ENCODE results near the gene CRIP1. TPM values are rescaled to one million over a fixed set of nuclear protein-coding genes. Genes with fewer than 3 reads are reported as not detected.
A peak's percentile ranks its signal among the peaks of the same experiment; 100 is the strongest.

The CRIP1 gene
- total RNA-seq, 2 experiments from 2014 or later: 702 to 753 TPM

DNA sequence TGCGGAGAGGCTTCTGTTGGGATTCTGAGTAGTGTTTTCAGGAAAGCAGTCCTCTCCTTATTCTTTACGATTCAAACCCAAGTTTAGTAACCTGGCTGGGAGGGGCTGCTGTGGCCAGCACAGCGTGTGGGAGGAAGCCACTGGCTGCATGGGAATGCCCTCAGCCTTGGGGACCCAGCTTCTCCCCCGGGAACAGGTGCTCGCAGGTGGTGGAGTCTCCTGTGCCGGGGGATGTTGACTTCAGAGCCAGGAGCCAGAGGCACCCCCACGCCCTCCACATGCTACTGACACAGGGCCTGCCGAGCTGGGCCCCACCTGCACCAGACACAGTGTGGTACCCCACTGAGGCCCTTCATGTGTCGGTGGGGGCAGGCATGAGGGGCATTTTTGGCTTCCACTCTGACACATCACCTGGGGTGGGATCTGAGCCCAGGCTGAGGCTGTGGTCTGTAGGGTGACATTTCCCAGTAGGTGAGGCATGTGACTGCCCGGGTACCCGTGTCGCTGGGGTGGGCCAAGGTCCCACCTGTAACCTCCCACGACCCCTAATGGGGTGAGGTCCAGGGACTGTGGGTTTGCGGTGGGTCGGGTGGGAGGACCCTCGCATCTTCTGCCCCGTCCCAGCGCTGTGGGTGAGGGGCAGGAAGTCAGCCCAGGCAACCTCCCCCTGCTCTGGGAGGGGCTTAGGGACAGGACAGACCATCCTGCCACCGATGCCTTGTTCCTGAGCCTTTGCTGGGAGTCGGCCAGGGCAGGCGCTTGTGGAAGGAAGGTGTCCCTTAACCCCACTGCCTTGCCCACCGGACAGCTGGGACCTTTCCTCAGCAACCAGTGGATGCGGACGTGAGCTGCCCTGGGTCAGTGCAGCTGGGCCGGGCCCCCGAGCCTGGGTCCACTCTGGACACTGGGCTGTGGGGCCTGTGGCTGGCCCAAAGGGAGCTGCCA, 40.5 kb upstream of the CRIP1 start:
- CTCF ChIA-PET: interaction anchor here (1.8 kb wide), 1 partner anchor 43 kb away, joined by 7 read pairs; no protein-coding TSS in a partner anchor
- Mint-ChIP-seq H3K27me3 (no peaks in the 10 kb centered on the region), H3K4me3 (no peak overlapping the region)

DNA sequence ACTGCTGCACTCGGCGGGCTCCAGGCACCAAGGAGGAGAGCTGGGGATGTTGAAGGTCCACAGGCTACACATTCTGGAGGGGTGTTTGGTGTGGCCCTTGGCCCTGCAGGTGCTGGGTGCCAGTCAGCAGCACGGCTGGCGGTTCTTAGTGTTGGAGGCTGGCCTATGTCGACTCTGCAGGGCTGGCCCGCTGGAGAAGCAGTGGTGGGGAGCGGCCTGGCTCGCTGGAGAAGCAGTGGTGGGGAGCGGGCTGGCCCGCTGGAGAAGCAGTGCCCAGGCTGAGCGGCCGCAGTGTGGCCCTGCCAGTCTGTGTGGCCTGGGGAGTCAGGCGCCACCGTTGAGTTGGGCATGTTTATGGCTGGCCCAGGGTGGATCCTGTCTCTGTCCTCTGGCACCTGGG, 39.7 kb upstream of the CRIP1 start:
- Mint-ChIP-seq H3K4me1 (no peaks in the 10 kb centered on the region), H3K9me3 (no peaks in the 10 kb centered on the region), H3K36me3 (ENCODE audit: low read depth) (no peaks in the 10 kb centered on the region), H3K4me3 (no peak overlapping the region), H3K27me3 (no peaks in the 10 kb centered on the region), H3K27ac (no peak overlapping the region)
- CTCF ChIA-PET: interaction anchor here (1.6 to 1.8 kb wide), 3 partner anchors 12 to 76 kb away, joined by 5 to 7 read pairs (median 5); no protein-coding TSS in a partner anchor
- POLR2A ChIA-PET: no interaction called here
- no peak for DNase-seq

More for the DNA sequence above, 40.5 kb upstream of the CRIP1 start:
- DNase-seq: no peak
- Mint-ChIP-seq H3K27ac (no peak overlapping the region), H3K36me3 (ENCODE audit: low read depth) (no peaks in the 10 kb centered on the region), H3K9me3 (no peaks in the 10 kb centered on the region), H3K4me1 (no peaks in the 10 kb centered on the region)
- POLR2A ChIA-PET: no interaction called here

DNA sequence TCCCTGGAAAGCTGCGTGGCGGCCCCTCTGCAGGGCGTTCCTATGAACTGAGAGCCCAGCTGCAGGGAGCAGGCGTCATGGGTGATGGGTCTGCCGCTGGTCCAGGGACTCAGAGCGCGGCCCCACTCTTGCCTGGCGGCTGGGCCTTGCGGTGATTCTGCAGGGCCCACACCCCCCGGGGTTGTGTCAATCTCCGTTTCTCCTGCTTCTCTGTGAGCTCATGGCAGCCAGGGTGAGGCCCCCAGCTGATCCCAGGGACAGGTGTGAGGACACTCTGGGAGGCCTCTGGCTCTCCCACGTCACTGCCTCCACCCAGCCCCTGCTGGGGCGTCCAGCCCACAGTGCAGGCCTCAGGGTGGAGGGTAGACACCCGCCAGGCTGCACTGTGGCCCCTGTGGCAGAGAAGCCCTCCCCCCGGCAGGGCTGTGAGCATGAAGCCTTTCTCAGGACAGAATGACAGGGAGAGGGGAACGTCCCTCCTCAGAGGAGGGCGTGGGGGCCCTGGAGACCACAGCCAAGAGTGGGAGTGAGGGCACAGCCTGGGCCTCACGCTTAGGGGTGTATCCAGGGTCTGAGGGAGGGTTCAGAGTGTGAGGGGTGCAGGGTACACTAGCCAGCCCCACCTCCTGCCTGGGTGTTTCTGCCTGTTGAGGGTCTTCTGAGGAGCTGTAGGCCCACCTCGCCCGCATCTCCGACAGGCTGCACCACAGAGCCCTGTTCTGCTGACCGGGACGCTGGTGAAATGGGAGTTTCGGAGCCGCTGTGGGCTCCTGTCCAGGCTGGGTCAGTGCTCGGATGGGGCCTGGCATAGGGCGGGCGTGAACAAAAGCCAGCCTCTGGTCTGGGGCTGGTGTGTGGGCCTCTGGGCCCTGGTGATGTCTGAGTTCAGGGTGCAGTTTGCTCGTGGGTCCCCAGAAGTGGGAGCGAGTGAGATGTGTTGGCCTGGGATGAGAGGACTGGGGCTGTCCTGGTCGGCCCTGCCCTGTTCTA, 38.7 kb upstream of the CRIP1 start:
- Mint-ChIP-seq H3K9me3 (no peaks in the 10 kb centered on the region), H3K27ac (no peak overlapping the region), H3K4me1 (no peaks in the 10 kb centered on the region), H3K36me3 (ENCODE audit: low read depth) (no peaks in the 10 kb centered on the region), H3K4me3 (no peak overlapping the region), H3K27me3 (no peaks in the 10 kb centered on the region)
- ChIA-PET POLR2A (no interaction called here), CTCF (interaction anchor here (1.0 to 1.8 kb wide), 6 partner anchors 9 to 77 kb away, joined by 3 to 5 read pairs (median 4); no protein-coding TSS in a partner anchor)
- no peak for DNase-seq

DNA sequence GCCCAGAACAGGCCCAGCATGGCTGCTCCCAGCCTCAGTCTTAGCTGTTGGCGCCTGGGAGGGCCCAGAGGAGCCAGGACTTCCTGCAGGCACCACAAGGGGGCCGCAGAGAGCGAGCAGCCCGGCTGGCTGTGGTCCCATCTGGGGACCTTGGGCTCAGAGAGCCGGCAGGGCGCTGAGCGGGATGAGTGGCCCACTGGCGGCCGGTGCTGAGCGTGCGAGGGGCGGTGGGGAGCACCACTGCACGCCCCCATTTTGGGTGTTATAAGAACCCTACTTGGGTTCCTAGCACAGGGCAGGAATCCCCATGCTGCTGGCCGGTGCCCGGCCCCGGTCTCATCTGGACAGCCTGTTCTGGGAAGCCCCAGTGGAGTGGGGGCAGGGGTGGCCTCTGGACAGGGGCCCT, 38.0 kb upstream of the CRIP1 start:
- peak; percentile 54 for DNase-seq
- H3K4me3 Mint-ChIP-seq: no peak overlapping the region
- POLR2A ChIA-PET: no interaction called here
- CTCF ChIA-PET: interaction anchor here (1.0 to 1.8 kb wide), 6 partner anchors 9 to 78 kb away, joined by 3 to 5 read pairs (median 4); no protein-coding TSS in a partner anchor
- no peak overlapping the region for H3K27ac Mint-ChIP-seq
- no peaks in the 10 kb centered on the region for H3K27me3 Mint-ChIP-seq
- no peaks in the 10 kb centered on the region for H3K4me1 Mint-ChIP-seq
- no peaks in the 10 kb centered on the region for H3K36me3 Mint-ChIP-seq (ENCODE audit: low read depth)
- H3K9me3 Mint-ChIP-seq: no peaks in the 10 kb centered on the region

DNA sequence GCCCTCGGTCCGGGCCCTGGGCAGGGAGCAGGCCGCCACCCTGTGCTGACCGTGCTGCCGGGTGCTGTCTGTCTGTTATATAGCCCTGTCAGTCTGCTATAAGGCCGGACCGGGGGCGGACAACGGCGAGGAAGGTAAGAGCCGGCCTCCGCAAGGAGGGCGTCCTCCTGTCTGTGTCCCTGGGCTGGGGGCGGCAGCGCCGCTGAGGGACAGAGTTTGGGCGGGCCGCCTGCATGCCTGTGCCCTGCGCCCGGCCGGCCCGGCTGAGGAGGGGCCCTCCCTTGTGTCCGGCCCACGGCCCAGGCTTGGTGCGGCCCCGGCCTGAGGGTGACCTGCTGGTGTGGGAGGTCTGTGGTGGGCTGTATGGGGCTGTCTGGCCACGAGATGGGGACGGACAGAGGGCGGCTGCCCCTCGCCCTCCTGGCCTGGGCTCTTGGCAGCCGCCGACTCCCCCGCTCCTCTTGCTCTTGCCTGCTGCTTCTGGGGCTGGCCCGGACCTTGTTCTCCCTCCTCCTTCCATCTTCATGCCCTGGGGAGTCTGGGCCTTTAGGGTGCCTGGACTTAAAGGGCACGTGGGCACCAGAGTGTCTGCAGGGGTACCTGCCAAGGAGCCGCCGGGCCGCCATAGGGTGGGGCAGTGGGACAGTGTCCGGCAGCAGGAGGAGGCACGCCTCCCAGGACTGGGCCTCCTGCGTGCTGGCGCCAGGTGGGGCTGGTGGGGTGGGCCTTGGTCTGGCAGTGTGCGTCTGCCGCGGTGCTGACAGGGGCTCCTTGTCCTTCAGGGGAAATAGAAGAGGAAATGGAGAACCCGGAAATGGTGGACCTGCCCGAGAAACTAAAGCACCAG, 37.2 kb upstream of the CRIP1 start:
- Mint-ChIP-seq H3K36me3 (ENCODE audit: low read depth) (no peaks in the 10 kb centered on the region), H3K4me1 (no peaks in the 10 kb centered on the region), H3K9me3 (no peaks in the 10 kb centered on the region), H3K27me3 (no peaks in the 10 kb centered on the region), H3K27ac (no peak overlapping the region), H3K4me3 (no peak overlapping the region)
- ChIA-PET POLR2A (no interaction called here), CTCF (interaction anchor here (0.9 to 1.4 kb wide), 2 partner anchors 7 to 14 kb away, joined by 3 read pairs; no protein-coding TSS in a partner anchor)
- DNase-seq: no peak

DNA sequence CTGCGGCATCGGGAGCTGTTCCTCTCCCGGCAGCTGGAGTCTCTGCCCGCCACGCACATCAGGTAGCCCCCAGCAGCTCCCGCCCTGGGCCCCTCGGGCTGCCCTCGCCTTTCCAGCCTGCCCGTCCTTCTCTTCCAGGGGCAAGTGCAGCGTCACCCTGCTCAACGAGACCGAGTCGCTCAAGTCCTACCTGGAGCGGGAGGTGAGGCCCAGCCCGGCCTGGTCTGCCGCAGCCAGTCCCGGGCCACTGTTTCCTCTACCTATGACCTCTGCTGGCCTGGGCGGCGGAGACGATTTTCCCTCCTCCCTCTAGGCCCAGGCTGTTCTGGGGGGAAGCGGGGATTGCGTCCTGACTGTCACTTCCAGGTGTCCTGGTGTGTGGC, 36.6 kb upstream of the CRIP1 start:
- POLR2A ChIA-PET: no interaction called here
- H3K4me3 Mint-ChIP-seq: no peak overlapping the region
- no peaks in the 10 kb centered on the region for H3K9me3 Mint-ChIP-seq
- DNase-seq: no peak
- H3K27me3 Mint-ChIP-seq: no peaks in the 10 kb centered on the region
- H3K36me3 Mint-ChIP-seq (ENCODE audit: low read depth): no peaks in the 10 kb centered on the region
- CTCF ChIA-PET: interaction anchor here (0.9 to 1.4 kb wide), 2 partner anchors 8 to 14 kb away, joined by 3 read pairs; no protein-coding TSS in a partner anchor
- no peak overlapping the region for H3K27ac Mint-ChIP-seq
- H3K4me1 Mint-ChIP-seq: no peaks in the 10 kb centered on the region

DNA sequence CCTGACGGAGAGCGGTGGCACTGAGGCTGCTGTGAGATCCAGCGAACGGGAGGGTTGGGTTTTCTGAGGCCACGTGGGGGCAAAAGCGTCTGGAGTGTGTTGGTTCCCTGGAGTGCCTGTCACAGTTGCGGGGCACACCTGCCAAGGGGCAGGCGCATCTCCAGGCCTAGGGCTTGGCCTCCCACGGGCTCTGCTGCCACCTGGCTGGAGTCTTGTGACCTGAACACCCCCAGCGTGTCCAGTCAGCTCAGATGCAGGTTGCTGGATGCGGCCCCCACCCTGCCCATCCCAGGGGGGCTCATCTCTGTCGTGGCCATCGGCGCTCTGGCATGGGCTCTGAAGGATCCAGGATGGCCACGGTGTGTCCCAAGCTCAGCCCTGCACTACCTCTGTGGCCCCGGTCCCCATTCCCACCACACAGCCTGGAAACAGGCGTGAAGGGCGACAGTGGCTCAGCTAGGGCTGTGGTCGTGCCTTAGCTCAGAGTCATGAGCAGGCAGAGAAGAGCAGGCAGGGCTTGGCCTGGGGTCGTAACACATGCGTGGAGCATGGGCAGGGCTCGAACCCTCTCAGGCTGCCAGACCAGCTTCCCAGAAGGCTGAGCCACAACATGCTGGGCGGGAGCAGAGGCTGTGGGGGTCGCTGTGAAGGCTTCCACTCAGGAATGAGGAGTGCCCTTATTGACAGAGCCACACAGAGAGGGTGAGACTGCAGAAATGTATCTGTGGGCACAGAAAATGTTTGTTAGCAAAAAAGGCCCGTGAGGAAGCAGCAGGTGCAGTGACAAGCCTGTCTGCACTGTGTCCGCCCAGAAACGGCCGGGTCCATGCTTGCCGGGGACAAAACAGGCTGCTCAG, 35.6 kb upstream of the CRIP1 start:
- Mint-ChIP-seq H3K27ac (no peak overlapping the region), H3K9me3 (no peaks in the 10 kb centered on the region), H3K4me1 (no peaks in the 10 kb centered on the region), H3K36me3 (ENCODE audit: low read depth) (peaks cover 4% of the 10 kb centered on the region), H3K4me3 (no peak overlapping the region), H3K27me3 (no peaks in the 10 kb centered on the region)
- ChIA-PET CTCF (interaction anchor here (0.7 to 1.4 kb wide), 2 partner anchors 9 kb away, joined by 3 read pairs; no protein-coding TSS in a partner anchor), POLR2A (no interaction called here)
- DNase-seq: no peak

DNA sequence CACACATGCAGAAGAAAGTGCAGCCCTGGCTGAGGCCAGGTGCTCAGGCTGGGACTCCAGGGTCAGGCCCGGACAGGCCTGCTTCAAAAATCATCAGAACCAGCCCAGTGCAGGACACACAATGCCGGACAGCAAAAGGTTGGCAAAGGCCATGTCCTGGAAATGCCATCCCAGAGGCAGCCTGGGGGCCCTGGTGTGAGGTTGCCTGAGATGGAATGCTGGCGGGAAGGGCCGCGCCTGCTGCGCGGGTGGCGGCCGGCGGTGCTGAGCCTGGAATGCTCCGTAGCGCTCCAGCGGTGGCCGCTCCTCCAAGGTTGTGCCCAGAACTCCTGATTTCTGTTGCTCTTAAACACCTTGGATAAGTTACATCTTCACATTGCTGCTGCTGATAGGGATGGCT, 33.7 kb upstream of the CRIP1 start:
- Mint-ChIP-seq H3K36me3 (ENCODE audit: low read depth) (peaks cover 4% of the 10 kb centered on the region), H3K4me1 (no peaks in the 10 kb centered on the region), H3K27me3 (no peaks in the 10 kb centered on the region), H3K4me3 (no peak overlapping the region), H3K9me3 (no peaks in the 10 kb centered on the region), H3K27ac (no peak overlapping the region)
- DNase-seq: no peak
- CTCF ChIA-PET: interaction anchor here (0.6 kb wide), 1 partner anchor 29 kb away, joined by 3 read pairs; no protein-coding TSS in a partner anchor
- POLR2A ChIA-PET: no interaction called here

DNA sequence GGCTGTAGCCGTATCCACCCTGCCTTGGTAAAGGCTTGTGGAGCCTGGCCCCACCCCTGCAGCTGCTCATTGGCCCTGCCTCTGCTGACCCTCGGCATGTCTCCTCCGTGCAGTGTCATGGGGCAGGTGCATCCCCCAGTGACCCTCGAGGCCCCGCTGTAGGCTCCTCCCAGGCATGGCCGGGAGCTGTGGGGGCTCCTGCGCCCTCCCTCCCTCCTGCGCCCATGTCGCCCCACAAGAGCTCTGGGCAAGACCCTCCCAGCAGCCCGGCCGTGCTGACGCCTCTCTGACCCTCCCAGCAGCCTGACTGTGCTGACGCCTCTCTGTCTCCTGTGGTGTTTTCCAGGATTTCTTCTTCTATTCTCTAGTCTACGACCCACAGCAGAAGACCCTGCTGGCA, 32.8 kb upstream of the CRIP1 start:
- Mint-ChIP-seq H3K27me3 (no peaks in the 10 kb centered on the region), H3K9me3 (no peaks in the 10 kb centered on the region), H3K4me3 (no peak overlapping the region), H3K36me3 (ENCODE audit: low read depth) (peaks cover 4% of the 10 kb centered on the region), H3K4me1 (no peaks in the 10 kb centered on the region), H3K27ac (no peak overlapping the region)
- POLR2A ChIA-PET: no interaction called here
- no peak for DNase-seq
- CTCF ChIA-PET: interaction anchor here (1.0 to 1.1 kb wide), 2 partner anchors 27 to 83 kb away, joined by 3 read pairs; no protein-coding TSS in a partner anchor

DNA sequence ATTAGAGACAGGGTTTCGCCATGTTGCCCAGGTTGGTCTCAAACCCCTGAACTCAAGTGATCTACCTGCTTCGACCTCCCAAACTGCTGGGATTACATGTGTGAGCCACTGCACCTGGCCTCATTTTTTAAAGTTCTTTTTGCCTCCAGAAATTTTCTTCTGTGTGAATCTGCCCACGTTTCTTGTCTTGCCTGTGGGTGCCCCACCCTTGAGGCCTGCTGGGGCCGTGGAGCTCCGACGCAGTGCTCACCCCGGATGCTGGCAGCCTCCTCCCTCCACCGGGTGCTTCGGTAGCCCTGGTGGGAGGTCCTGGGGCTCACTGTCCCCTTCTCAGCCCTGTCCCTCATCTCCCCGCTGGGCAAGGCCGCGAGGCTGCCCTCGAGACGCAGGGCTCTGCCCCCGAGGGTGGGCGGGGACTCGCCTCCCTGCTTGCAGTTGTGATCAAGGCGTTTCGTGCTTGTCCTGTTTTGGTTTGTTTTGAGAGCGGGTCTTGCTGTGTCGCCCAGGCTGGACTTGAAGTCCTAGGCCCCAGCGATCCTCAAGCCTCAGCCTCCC, 31.5 kb upstream of the CRIP1 start:
- CTCF ChIA-PET: interaction anchor here (1.1 kb wide), 1 partner anchor 26 kb away, joined by 3 read pairs; no protein-coding TSS in a partner anchor
- POLR2A ChIA-PET: no interaction called here
- H3K9me3 Mint-ChIP-seq: no peaks in the 10 kb centered on the region

More for the DNA sequence above, 31.5 kb upstream of the CRIP1 start:
- no peak overlapping the region for H3K4me3 Mint-ChIP-seq
- no peaks in the 10 kb centered on the region for H3K27me3 Mint-ChIP-seq
- no peaks in the 10 kb centered on the region for H3K4me1 Mint-ChIP-seq
- H3K27ac Mint-ChIP-seq: no peak overlapping the region
- peaks cover 4% of the 10 kb centered on the region for H3K36me3 Mint-ChIP-seq (ENCODE audit: low read depth)
- DNase-seq: no peak

Measured in activated CD4-positive, alpha-beta T cell treated with anti-CD3 and anti-CD28 coated beads, Interleukin-2, amount 10 ng/mL, durations not matched to agents 7 days and 5 days (primary cell).